Gastroesophageal sphincter (tissue), 3 donors: ENCODE results near the gene IQCM.

Experiments used
- CTCF ChIP-seq, 4 experiments: fragments of 200-600 bp in 2 of 4; fragments of 450-650 bp in 2 of 4; sonication (generic) in 1 of 4; IDR thresholded peaks; one replicate each; pipeline ENCODE4 v1.5.1; 2017 to 2019; ENCODE audit warnings: antibody characterized with exemption in 4 of 4, mild to moderate bottlenecking in 2 of 4, moderate library complexity in 2 of 4
- POLR2A ChIP-seq, 2 donors: fragments of 450-650 bp; IDR thresholded peaks; one replicate each; pipeline ENCODE4 v1.6.1; 2017; ENCODE audit warnings: antibody characterized with exemption in 2 of 2, mild to moderate bottlenecking in 2 of 2, moderate library complexity in 1 of 2

GRCh38 chr4:149321438-149321837, 494.2 kb downstream of the IQCM start:
- TF ChIP-seq CTCF (IDR thresholded peaks at IDR 0.05) (no peak), POLR2A (IDR thresholded peaks at IDR 0.05) (no peak)
